Endothelial cell of umbilical vein (primary cell): Measurements from ENCODE around the gene TEX26. TPM values are rescaled to one million over a fixed set of nuclear protein-coding genes. Genes with fewer than 3 reads are reported as not detected.

Experiments used
- BruUV-seq: library from RNA; stranded (reverse); fragments of 400-500 nt; replicated peaks from 2 replicates; lab custom pipeline; 2021; lab: Mats Ljungman, UMichigan
- CTCF ChIA-PET: fragments of 300-600, 350-600 bp; sonication (Branson Sonifier 250); formaldehyde crosslinking; loops from one replicate; lab custom pipeline; 2021; ENCODE audit warnings: antibody characterized with exemption, inconsistent platforms; lab: Charles Lee
- POLR2A ChIA-PET: fragments of 300-600, 350-600 bp; sonication (Branson Sonifier 250); formaldehyde crosslinking; loops from one replicate; lab custom pipeline; 2021; ENCODE audit warnings: antibody characterized with exemption, inconsistent platforms; lab: Charles Lee
- DNase-seq: peaks from one replicate; pipeline ENCODE4 v3.0.0-alpha.2; 2011; ENCODE audit warnings: low read depth, low spot score
- FAIRE-seq: peaks from 2 replicates; lab custom pipeline; 2011; peaks lifted over from hg19 to GRCh38; lab: Jason Lieb, UNC
- H2AFZ ChIP-seq: 2 replicates; pipeline ENCODE4 v1.6.0; 2012; ENCODE audit warnings: low read depth, low read length, control low read depth, inconsistent platforms
- H3K27ac ChIP-seq: 2 replicates; pipeline ENCODE4 v1.5.1; 2011; ENCODE audit warnings: low read depth, mild to moderate bottlenecking, control low read depth, low read length, moderate library complexity; ENCODE audit not compliant: insufficient read depth
- H3K27me3 ChIP-seq, 2 experiments: 2 replicates each; pipeline versions ENCODE4 v1.6.0 to v1.6.1; 2011; ENCODE audit warnings: low read length in 2 of 2, mixed read lengths in 1 of 2; ENCODE audit not compliant: control insufficient read depth in 2 of 2, insufficient read depth in 2 of 2
- H3K36me3 ChIP-seq, 2 experiments: 2 replicates in 1 of 2; 3 replicates in 1 of 2; pipeline ENCODE4 v1.5.1; 2011; ENCODE audit warnings: low read length in 2 of 2, mild to moderate bottlenecking in 1 of 2, moderate library complexity in 1 of 2; ENCODE audit not compliant: control insufficient read depth in 2 of 2, insufficient read depth in 2 of 2; ENCODE audit errors: extremely low read depth in 1 of 2
- H3K4me1 ChIP-seq: 3 replicates; pipeline ENCODE4 v1.5.1; 2011; ENCODE audit warnings: mild to moderate bottlenecking, low read length; ENCODE audit not compliant: control insufficient read depth, insufficient read depth; ENCODE audit errors: extremely low read depth
- H3K4me2 ChIP-seq: 2 replicates; pipeline ENCODE4 v1.6.1; 2011; ENCODE audit warnings: low read length, control low read depth, mixed read lengths; ENCODE audit not compliant: insufficient read depth
- H3K4me3 ChIP-seq, 3 experiments: fragments of 200-600 bp in 1 of 3; sonication (generic), shearing (Covaris generic) in 1 of 3; replicated peaks in 1 of 3; 2 replicates each; pipeline ENCODE4 v1.5.1; 2011 to 2016; ENCODE audit warnings: control low read depth in 3 of 3, low read length in 3 of 3, mild to moderate bottlenecking in 2 of 3, inconsistent platforms in 1 of 3, low read depth in 1 of 3, moderate library complexity in 1 of 3; ENCODE audit not compliant: insufficient read depth in 1 of 3
- H3K79me2 ChIP-seq: 2 replicates; pipeline ENCODE4 v1.6.0; 2012; ENCODE audit warnings: low read length, inconsistent platforms; ENCODE audit not compliant: control insufficient read depth, insufficient read depth
- H3K9ac ChIP-seq: replicated peaks from 2 replicates; pipeline ENCODE3; 2011; ENCODE audit warnings: low read length, control low read depth; ENCODE audit not compliant: insufficient read depth; ENCODE audit errors: extremely low read depth
- H3K9me1 ChIP-seq: replicated peaks from 3 replicates; pipeline ENCODE4 v1.6.0; 2011; ENCODE audit warnings: mild to moderate bottlenecking, low read length; ENCODE audit not compliant: control insufficient read depth, insufficient read depth; ENCODE audit errors: extremely low read depth
- H3K9me3 ChIP-seq: replicated peaks from 2 replicates; pipeline ENCODE4 v1.5.1; 2012; ENCODE audit warnings: low read length, inconsistent platforms; ENCODE audit not compliant: control insufficient read depth, insufficient read depth
- H4K20me1 ChIP-seq: replicated peaks from 2 replicates; pipeline ENCODE3; 2011; ENCODE audit warnings: mild to moderate bottlenecking, low read length; ENCODE audit not compliant: control insufficient read depth, insufficient read depth; ENCODE audit errors: extremely low read depth
- EZH2 ChIP-seq: IDR thresholded peaks from 2 replicates; pipeline ENCODE4 v1.6.1; 2012; ENCODE audit warnings: borderline replicate concordance, low read depth, mild to moderate bottlenecking, moderate library complexity, low read length, inconsistent platforms; ENCODE audit not compliant: severe bottlenecking
- FOS ChIP-seq: IDR thresholded peaks from 2 replicates; pipeline ENCODE4 v1.6.1; 2011; ENCODE audit warnings: mild to moderate bottlenecking, low read length, moderate library complexity, borderline replicate concordance; ENCODE audit not compliant: insufficient read depth
- GATA2 ChIP-seq: IDR thresholded peaks from 2 replicates; pipeline ENCODE4 v1.7.0; 2011; ENCODE audit warnings: low read depth, mild to moderate bottlenecking, moderate library complexity, mixed read lengths, low read length; ENCODE audit not compliant: insufficient read length, insufficient read depth
- JUN ChIP-seq: IDR thresholded peaks from 2 replicates; pipeline ENCODE4 v1.6.1; 2011; ENCODE audit warnings: borderline replicate concordance, low read depth; ENCODE audit not compliant: insufficient read length, insufficient read depth
- MYC ChIP-seq: IDR thresholded peaks from one replicate; pipeline ENCODE4 v1.6.1; 2011; ENCODE audit warnings: mild to moderate bottlenecking, low read depth, low read length
- POLR2A ChIP-seq: IDR thresholded peaks from 2 replicates; pipeline ENCODE4 v1.6.1; 2012; ENCODE audit warnings: low read depth, mild to moderate bottlenecking, control low read depth, low read length
- POLR2AphosphoS5 ChIP-seq: IDR thresholded peaks from 2 replicates; pipeline ENCODE4 v1.6.1; 2012; ENCODE audit warnings: low read depth, mild to moderate bottlenecking, control low read depth, low read length, moderate library complexity; ENCODE audit not compliant: insufficient read depth
- dilution Hi-C: fragments of 300-500 bp; cut with MboI; formaldehyde crosslinking; loops from one replicate; pipeline ENCODE4 v1.15.0; 2019; ENCODE audit warnings: low sequenced_read_pairs; ENCODE audit not compliant: extremely low pct_ligation_motif_present
- intact Hi-C: fragments of 100-400 bp; cut with micrococcal nuclease; formaldehyde crosslinking; loops from one replicate; pipeline ENCODE4 v1.10.0; 2022
- polyA plus RNA-seq, 4 experiments: library from polyadenylated mRNA; depleted of rRNA in 3 of 4; stranded (reverse) in 3 of 4; unstranded in 1 of 4; fragments of >200 nt; gene quantifications; 2 replicates each; pipeline versions ENCODE4 v1.2.1 to v1.2.3, GENCODE V29; 2011 to 2012; ENCODE audit warnings: missing spikeins in 1 of 4
- total RNA-seq: library from RNA; stranded (reverse); gene quantifications from 2 replicates; pipeline ENCODE4 v1.2.3, GENCODE V29; 2021
- TF ChIP-seq, protein P1 (sequence below): IDR thresholded peaks from 2 replicates; pipeline ENCODE4 v1.6.1; 2011; ENCODE audit not compliant: insufficient read depth, insufficient read length
- TF ChIP-seq, protein P2 (sequence below), 2 donors: IDR thresholded peaks; 1 replicate in 1 of 2; 2 replicates in 1 of 2; pipeline ENCODE4 v1.5.1; 2011; ENCODE audit warnings: low read length in 2 of 2, mild to moderate bottlenecking in 2 of 2, moderate library complexity in 2 of 2, control low read depth in 1 of 2, inconsistent platforms in 1 of 2, low read depth in 1 of 2; ENCODE audit not compliant: insufficient read depth in 1 of 2; ENCODE audit errors: extremely low read depth in 1 of 2

TEX26 gene
- total and polyA plus RNA-seq, 2 donors (not counting 3 experiments of a cell fraction or from before 2014, with no cell fraction given): not detected

- ChIA-PET CTCF (no interaction called here), POLR2A (no interaction called here)
- dilution Hi-C loops (no loop called here), intact Hi-C loops (no loop called here)
- no peak for FAIRE-seq
- Histone ChIP-seq H3K4me2 (no peak overlapping the region), H3K4me3 (no peak overlapping the region), H3K79me2 (no peaks in the 10 kb centered on the region), H3K9ac (no peak overlapping the region), H3K9me1 (no peaks in the 10 kb centered on the region), H3K27me3 (peaks cover 4 to 10% of the 10 kb centered on the region in 2 experiments), H3K27ac (no peak overlapping the region), H3K9me3 (no peaks in the 10 kb centered on the region), H2AFZ (no peak overlapping the region), H3K4me1 (no peaks in the 10 kb centered on the region), H3K36me3 (no peaks in the 10 kb centered on the region), H4K20me1 (no peaks in the 10 kb centered on the region)
- BruUV-seq: no TSS peak
- DNase-seq: no peak
- TF ChIP-seq, protein P1, sequence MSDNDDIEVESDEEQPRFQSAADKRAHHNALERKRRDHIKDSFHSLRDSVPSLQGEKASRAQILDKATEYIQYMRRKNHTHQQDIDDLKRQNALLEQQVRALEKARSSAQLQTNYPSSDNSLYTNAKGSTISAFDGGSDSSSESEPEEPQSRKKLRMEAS: no peak
- no peak for TF ChIP-seq POLR2A
- TF ChIP-seq JUN: no peak
- TF ChIP-seq, protein P2, sequence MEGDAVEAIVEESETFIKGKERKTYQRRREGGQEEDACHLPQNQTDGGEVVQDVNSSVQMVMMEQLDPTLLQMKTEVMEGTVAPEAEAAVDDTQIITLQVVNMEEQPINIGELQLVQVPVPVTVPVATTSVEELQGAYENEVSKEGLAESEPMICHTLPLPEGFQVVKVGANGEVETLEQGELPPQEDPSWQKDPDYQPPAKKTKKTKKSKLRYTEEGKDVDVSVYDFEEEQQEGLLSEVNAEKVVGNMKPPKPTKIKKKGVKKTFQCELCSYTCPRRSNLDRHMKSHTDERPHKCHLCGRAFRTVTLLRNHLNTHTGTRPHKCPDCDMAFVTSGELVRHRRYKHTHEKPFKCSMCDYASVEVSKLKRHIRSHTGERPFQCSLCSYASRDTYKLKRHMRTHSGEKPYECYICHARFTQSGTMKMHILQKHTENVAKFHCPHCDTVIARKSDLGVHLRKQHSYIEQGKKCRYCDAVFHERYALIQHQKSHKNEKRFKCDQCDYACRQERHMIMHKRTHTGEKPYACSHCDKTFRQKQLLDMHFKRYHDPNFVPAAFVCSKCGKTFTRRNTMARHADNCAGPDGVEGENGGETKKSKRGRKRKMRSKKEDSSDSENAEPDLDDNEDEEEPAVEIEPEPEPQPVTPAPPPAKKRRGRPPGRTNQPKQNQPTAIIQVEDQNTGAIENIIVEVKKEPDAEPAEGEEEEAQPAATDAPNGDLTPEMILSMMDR (IDR thresholded peaks at IDR 0.05; ENCODE audit: extremely low read depth in 1 of 2, insufficient read depth in 1 of 2, low read depth in 1 of 2, low read length in 2 of 2): no peak
Observed at GRCh38 chr13:30943881-30944280, 11.4 kb downstream of the TEX26 start.

DNA sequence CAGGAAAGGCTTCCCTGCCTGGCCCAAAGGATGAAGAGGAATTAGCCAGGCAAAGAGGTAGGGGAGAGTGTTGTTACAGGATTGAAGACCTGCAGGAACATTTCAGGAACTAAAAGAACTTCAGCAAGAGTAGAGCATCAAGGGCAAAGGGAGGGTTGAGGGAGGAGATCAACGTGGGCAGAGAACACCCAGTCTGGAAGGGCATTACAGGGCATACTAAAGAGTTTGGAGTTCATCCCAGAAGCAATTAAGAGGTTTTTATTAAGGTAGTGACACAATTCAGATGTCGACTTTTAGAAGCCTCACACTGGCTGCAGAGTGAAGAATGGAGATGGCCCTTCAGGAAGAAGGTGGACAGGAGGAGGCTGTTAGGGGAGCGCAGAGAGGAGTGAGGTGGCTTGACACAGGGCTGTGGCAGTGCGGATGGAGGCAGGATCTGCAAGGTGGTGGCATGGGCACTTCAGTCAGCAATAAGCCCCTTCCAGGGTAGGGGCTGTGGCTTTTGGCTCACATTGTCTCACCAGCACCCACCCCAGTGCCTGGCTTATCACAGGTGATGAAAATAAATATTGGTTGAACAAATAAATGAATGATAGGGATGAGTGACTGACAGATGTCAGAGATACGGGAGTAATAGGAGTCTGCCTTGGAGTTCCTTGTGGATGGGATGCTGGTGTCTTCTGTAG lies 24.9 kb downstream of the TEX26 start:
- TF ChIP-seq JUN: no peak
- TF ChIP-seq FOS: no peak
- TF ChIP-seq, protein P1: no peak
- no peak for TF ChIP-seq MYC
- TF ChIP-seq GATA2: no peak
- no peak for TF ChIP-seq EZH2
- no peak for TF ChIP-seq POLR2AphosphoS5
- TF ChIP-seq, protein P2 (IDR thresholded peaks at IDR 0.05; ENCODE audit: extremely low read depth in 1 of 2, insufficient read depth in 1 of 2, low read depth in 1 of 2, low read length in 2 of 2): no peak
- TF ChIP-seq POLR2A: no peak
- intact Hi-C loops (no loop called here), dilution Hi-C loops (no loop called here)
- DNase-seq: no peak
- ChIA-PET CTCF (no interaction called here), POLR2A (no interaction called here)
- no peak overlapping the region for H3K9ac ChIP-seq
- no peaks in the 10 kb centered on the region for H3K4me1 ChIP-seq
- H3K4me2 ChIP-seq: no peak overlapping the region
- H3K9me1 ChIP-seq: no peaks in the 10 kb centered on the region
- H3K79me2 ChIP-seq: no peaks in the 10 kb centered on the region
- H3K9me3 ChIP-seq: no peaks in the 10 kb centered on the region
- no peaks in the 10 kb centered on the region for H4K20me1 ChIP-seq
- no peak overlapping the region for H2AFZ ChIP-seq
- H3K27me3 ChIP-seq: peaks cover 10 to 27% of the 10 kb centered on the region in 2 experiments
- H3K36me3 ChIP-seq: no peaks in the 10 kb centered on the region
- no peak overlapping the region for H3K27ac ChIP-seq
- no peak for FAIRE-seq
- no TSS peak for BruUV-seq
- H3K4me3 ChIP-seq: no peak overlapping the region
